ENCODE data around the gene HRH2.

GRCh38 chr5:175649967-175650366 is 7.9 kb upstream of the HRH2 start:
- TF ChIP-seq GTF2F1 (IDR thresholded peaks at IDR 0.05; ENCODE audit: low read depth, low read length) (no peak), MAX (CRISPR knock-in tag; IDR thresholded peaks at IDR 0.05) (no peak), NRF1 (conservative IDR thresholded peaks at IDR 0.05 in 1 of 2, IDR thresholded peaks at IDR 0.05 in 1 of 2) (no peak), FOXA1 (IDR thresholded peaks at IDR 0.05; ENCODE audit: borderline replicate concordance) (no peak), ZNF561 (CRISPR knock-in tag; conservative IDR thresholded peaks at IDR 0.05) (no peak), RAD51 (IDR thresholded peaks at IDR 0.05; ENCODE audit: borderline replicate concordance, low read depth) (no peak)
- TF ChIP-seq, protein P1, sequence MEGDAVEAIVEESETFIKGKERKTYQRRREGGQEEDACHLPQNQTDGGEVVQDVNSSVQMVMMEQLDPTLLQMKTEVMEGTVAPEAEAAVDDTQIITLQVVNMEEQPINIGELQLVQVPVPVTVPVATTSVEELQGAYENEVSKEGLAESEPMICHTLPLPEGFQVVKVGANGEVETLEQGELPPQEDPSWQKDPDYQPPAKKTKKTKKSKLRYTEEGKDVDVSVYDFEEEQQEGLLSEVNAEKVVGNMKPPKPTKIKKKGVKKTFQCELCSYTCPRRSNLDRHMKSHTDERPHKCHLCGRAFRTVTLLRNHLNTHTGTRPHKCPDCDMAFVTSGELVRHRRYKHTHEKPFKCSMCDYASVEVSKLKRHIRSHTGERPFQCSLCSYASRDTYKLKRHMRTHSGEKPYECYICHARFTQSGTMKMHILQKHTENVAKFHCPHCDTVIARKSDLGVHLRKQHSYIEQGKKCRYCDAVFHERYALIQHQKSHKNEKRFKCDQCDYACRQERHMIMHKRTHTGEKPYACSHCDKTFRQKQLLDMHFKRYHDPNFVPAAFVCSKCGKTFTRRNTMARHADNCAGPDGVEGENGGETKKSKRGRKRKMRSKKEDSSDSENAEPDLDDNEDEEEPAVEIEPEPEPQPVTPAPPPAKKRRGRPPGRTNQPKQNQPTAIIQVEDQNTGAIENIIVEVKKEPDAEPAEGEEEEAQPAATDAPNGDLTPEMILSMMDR (IDR thresholded peaks at IDR 0.05 in 2 of 3, conservative IDR thresholded peaks at IDR 0.05 in 1 of 3; ENCODE audit: insufficient read depth in 2 of 3, low read depth in 1 of 3, low read length in 3 of 3), result no peak
